HFF-Myc (cell line): ENCODE data around the gene PRKCA.
A peak's percentile ranks its signal among the peaks of the same experiment; 100 is the strongest.

Experiments used
- DNase-seq: peaks from one replicate; pipeline ENCODE4 v3.0.0-alpha.2; 2011; ENCODE audit warnings: low read depth; ENCODE audit errors: extremely low read depth
- H3K4me3 ChIP-seq: replicated peaks from 2 replicates; pipeline ENCODE4 v1.5.1; 2011; ENCODE audit warnings: low read depth, mild to moderate bottlenecking, control low read depth, low read length
- CTCF ChIP-seq: IDR thresholded peaks from 2 replicates; pipeline ENCODE4 v1.5.1; 2012; ENCODE audit warnings: mild to moderate bottlenecking, low read depth, low read length, control low read depth; ENCODE audit errors: missing control alignments

The PRKCA gene

GRCh38 chr17:66557200-66557599, 254.8 kb downstream of the PRKCA start:
- TF ChIP-seq CTCF, result no peak
- DNase-seq, result no peak
- no peak overlapping the region for H3K4me3 ChIP-seq

- TF ChIP-seq CTCF, result no peak
- H3K4me3 ChIP-seq, result no peak overlapping the region
- no peak for DNase-seq
Measured at GRCh38 chr17:66557886-66558285, 255.5 kb downstream of the PRKCA start.

DNA sequence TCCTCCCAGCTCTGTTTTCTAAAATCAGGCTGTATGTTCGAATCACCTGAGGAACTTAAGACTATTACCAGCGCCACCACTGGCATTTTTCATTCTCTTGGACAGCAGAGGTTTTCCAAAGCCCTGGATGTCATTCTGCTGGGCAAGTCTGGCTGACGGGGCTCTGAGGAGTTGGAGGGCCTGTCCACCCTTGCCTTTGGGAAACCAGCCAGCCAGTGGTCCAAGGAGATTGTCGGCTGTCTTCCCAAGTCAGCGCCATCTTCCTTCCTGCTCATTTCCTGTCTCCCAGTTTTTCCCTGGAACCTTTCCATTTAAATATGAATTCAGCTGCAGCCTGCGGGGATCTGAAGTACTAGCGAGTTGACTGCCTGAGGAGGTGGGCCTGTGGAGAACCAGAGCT, 258.3 kb downstream of the PRKCA start:
- no peak for TF ChIP-seq CTCF
- no peak for DNase-seq
- no peak overlapping the region for H3K4me3 ChIP-seq

DNA sequence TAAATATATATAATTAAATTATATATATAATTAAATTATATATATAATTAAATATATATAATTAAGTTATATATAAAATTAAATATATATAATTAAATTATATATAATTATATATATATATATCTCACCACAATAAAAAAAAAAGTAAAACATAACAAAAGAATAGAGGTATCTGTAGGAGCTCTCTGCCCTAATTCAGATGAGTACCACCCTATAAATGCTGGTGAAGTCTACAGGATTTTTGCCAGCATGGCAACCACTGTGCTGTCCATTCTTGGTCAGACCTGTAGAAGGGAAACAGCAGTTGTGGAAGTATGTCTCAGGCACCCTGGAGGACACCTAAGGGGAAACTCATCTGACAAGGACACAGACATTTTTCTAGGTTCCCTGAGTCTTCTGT, 259.7 kb downstream of the PRKCA start:
- DNase-seq, result no peak
- no peak for TF ChIP-seq CTCF
- no peak overlapping the region for H3K4me3 ChIP-seq

DNA sequence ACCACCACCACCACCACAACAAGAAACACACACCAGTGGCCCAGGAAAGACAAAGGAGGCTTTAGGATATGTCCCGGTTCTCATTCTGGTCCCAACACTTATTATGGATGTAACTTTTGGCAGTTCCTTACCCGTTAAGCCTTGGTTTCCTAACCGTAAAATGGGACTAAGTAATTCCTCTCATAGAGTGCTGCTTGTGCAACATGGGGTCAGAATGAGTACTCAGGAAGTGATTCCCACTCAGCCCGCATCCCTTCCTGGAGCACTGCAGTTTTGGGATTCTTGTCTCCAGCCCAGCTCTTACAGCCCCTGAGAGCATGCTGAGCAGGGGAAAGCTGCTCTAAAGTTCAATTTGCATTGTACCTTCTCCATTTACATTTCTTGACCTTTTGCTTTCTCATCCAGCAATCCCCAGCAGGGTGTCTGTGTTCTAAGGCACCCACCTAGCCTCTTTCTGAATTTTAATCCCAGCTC, 262.6 kb downstream of the PRKCA start:
- no peak for TF ChIP-seq CTCF
- H3K4me3 ChIP-seq, result no peak overlapping the region
- DNase-seq, result no peak

DNA sequence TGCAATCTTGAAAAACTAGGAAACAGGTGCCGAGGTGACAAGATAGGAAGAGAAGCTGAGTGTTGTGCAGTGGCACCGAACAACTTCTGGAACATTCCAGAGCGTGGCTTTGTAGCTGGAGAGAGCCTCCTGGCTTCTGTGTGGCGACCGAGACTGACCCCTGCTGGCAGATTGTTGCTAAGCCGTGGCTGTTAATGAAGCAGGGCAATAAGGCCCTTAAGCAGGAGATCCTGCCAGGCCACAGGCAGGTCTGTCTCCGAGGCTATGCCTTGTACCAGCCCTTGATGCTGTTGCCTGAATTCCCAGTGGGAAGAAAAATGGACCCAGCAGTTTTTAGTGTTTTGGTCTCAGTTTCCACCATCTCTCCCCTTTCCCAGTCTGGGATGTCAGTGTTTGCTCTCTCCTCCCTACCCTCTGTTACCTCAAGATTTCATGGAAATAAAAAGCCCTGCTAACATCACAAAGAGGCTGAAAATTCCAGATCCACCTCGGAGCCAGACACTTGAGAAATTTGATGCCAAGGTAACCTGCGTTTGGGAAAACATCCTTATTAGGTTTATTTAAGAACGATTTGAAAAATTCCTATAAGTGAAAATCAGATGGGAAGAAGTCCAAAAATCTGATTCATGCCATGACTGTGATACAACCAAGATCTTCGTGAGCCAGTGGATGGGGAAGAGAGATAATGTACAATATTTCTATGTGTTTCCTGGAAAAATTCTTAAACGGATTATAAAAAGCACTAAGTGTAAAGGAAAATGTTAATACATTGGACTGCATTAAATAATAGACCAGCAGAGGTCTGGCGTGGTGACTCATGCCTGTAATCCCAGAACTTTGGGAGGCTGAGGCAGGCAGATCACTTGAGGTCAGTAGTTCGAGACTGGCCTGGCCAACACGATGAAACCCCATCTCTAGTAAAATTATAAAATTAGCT, 265.1 kb downstream of the PRKCA start:
- no peak overlapping the region for H3K4me3 ChIP-seq
- peak; percentile 87 for TF ChIP-seq CTCF
- peak; percentile 70 for DNase-seq
